MM.1S (cell line): ENCODE data around the gene CA5A.
"Not testable (repeated sequence)": the region's sequence is repeated elsewhere in the genome, so short reads cannot be mapped to it uniquely, and the experiment has no call there.

ENCODE experiments used
- DNase-seq: peaks from one replicate; pipeline ENCODE4 v3.0.0-alpha.2; 2015
- H2AFZ ChIP-seq: fragments of 300-600 bp; sonication (generic); 2 replicates; pipeline ENCODE4 v1.6.0; 2016; ENCODE audit warnings: antibody characterized with exemption, low read length
- H3F3A ChIP-seq: fragments of 300-600 bp; sonication (generic); 2 replicates; pipeline ENCODE4 v1.6.1; 2016; ENCODE audit warnings: mild to moderate bottlenecking, antibody characterized with exemption, low read length, moderate library complexity, mixed read lengths; ENCODE audit not compliant: insufficient read depth
- H3K27ac ChIP-seq: fragments of 300-600 bp; sonication (generic); 2 replicates; pipeline ENCODE4 v1.5.1; 2016; ENCODE audit warnings: mild to moderate bottlenecking, low read length
- H3K27me3 ChIP-seq: fragments of 300-600 bp; sonication (generic); replicated peaks from 2 replicates; pipeline ENCODE4 v1.6.0; 2016; ENCODE audit warnings: low read length; ENCODE audit not compliant: insufficient read depth
- H3K36me3 ChIP-seq: fragments of 300-600 bp; sonication (generic); replicated peaks from 2 replicates; pipeline ENCODE4 v1.6.1; 2016; ENCODE audit warnings: mild to moderate bottlenecking, low read length, mixed read lengths; ENCODE audit not compliant: insufficient read depth
- H3K4me1 ChIP-seq: fragments of 300-600 bp; sonication (generic); 2 replicates; pipeline ENCODE4 v1.6.1; 2016; ENCODE audit warnings: low read length, mixed read lengths
- H3K4me2 ChIP-seq: fragments of 300-600 bp; sonication (generic); 2 replicates; pipeline ENCODE4 v1.6.0; 2016; ENCODE audit warnings: low read depth, low read length
- H3K4me3 ChIP-seq: fragments of 300-600 bp; sonication (generic); 2 replicates; pipeline ENCODE4 v1.5.1; 2016; ENCODE audit warnings: low read length, mixed read lengths
- H3K79me2 ChIP-seq: fragments of 300-600 bp; sonication (generic); 2 replicates; pipeline ENCODE4 v1.6.1; 2016; ENCODE audit warnings: mixed run types, low read length, mixed read lengths
- H3K9ac ChIP-seq: fragments of 300-600 bp; sonication (generic); 2 replicates; pipeline ENCODE4 v1.6.1; 2016; ENCODE audit warnings: low read length, mixed read lengths
- H3K9me2 ChIP-seq: fragments of 300-600 bp; sonication (generic); replicated peaks from 2 replicates; pipeline ENCODE4 v1.6.1; 2016; ENCODE audit warnings: mild to moderate bottlenecking, low read length, mixed read lengths; ENCODE audit not compliant: insufficient read depth
- H3K9me3 ChIP-seq: fragments of 300-600 bp; sonication (generic); replicated peaks from 2 replicates; pipeline ENCODE4 v1.6.1; 2016; ENCODE audit warnings: mild to moderate bottlenecking, low read length, mixed read lengths; ENCODE audit not compliant: insufficient read depth
- H4K20me1 ChIP-seq: fragments of 300-600 bp; sonication (generic); 2 replicates; pipeline ENCODE4 v1.6.1; 2016; ENCODE audit warnings: mild to moderate bottlenecking, low read length, moderate library complexity, mixed read lengths; ENCODE audit not compliant: insufficient read depth
- CTCF ChIP-seq: fragments of 300-600 bp; sonication (generic); IDR thresholded peaks from 2 replicates; pipeline ENCODE4 v1.5.1; 2016; ENCODE audit warnings: antibody characterized with exemption, low read length, mixed read lengths
- EZH2 ChIP-seq: fragments of 300-600 bp; sonication (generic); optimal IDR thresholded peaks from 2 replicates; pipeline ENCODE3; 2017; ENCODE audit warnings: low read depth, mild to moderate bottlenecking, antibody characterized with exemption, low read length, mixed read lengths
- EZH2phosphoT487 ChIP-seq: fragments of 300-600 bp; sonication (generic); IDR thresholded peaks from 2 replicates; pipeline ENCODE4 v1.6.1; 2018; ENCODE audit warnings: antibody characterized with exemption, low read length

The CA5A gene

GRCh38 chr16:87891764-87892163, 44.6 kb downstream of the CA5A start:
- H3K9me3 ChIP-seq, result no peaks in the 10 kb centered on the region
- no peaks in the 10 kb centered on the region for H3K36me3 ChIP-seq
- no peaks in the 10 kb centered on the region for H3K27me3 ChIP-seq
- no peaks in the 10 kb centered on the region for H3K4me1 ChIP-seq
- H3K79me2 ChIP-seq, result no peaks in the 10 kb centered on the region
- no peaks in the 10 kb centered on the region for H4K20me1 ChIP-seq
- H2AFZ ChIP-seq, result no peak overlapping the region
- H3K9ac ChIP-seq, result no peak overlapping the region
- H3F3A ChIP-seq, result no peaks in the 10 kb centered on the region
- no peak overlapping the region for H3K27ac ChIP-seq
- no peak overlapping the region for H3K4me3 ChIP-seq
- no peak overlapping the region for H3K4me2 ChIP-seq
- no peaks in the 10 kb centered on the region for H3K9me2 ChIP-seq
- no peak for DNase-seq
- TF ChIP-seq EZH2 (no peak), EZH2phosphoT487 (no peak), CTCF (no peak)

GRCh38 chr16:87889762-87890161, 46.6 kb downstream of the CA5A start:
- H3K9me3 ChIP-seq, H3K27me3 ChIP-seq, H3K79me2 ChIP-seq, H3F3A ChIP-seq, H2AFZ ChIP-seq, H3K9ac ChIP-seq, H3K4me1 ChIP-seq, H4K20me1 ChIP-seq, H3K36me3 ChIP-seq, H3K27ac ChIP-seq, H3K4me3 ChIP-seq, H3K9me2 ChIP-seq, H3K4me2 ChIP-seq, DNase-seq: not testable (repeated sequence)

- not testable (repeated sequence) for H3F3A ChIP-seq, H3K79me2 ChIP-seq, H3K4me2 ChIP-seq, H3K9ac ChIP-seq, H4K20me1 ChIP-seq, H3K27me3 ChIP-seq, H3K9me2 ChIP-seq, H3K27ac ChIP-seq, H3K36me3 ChIP-seq, H3K4me1 ChIP-seq, H3K9me3 ChIP-seq, H2AFZ ChIP-seq, H3K4me3 ChIP-seq, DNase-seq
Observed at GRCh38 chr16:87888346-87888745, 48.0 kb downstream of the CA5A start.

GRCh38 chr16:87887931-87888330, 48.4 kb downstream of the CA5A start:
- not testable (repeated sequence) for DNase-seq, H3K4me3 ChIP-seq, H3K4me2 ChIP-seq, H4K20me1 ChIP-seq, H3K27me3 ChIP-seq, H2AFZ ChIP-seq, H3K9ac ChIP-seq, H3F3A ChIP-seq, H3K79me2 ChIP-seq, H3K36me3 ChIP-seq, H3K9me3 ChIP-seq, H3K4me1 ChIP-seq, H3K9me2 ChIP-seq, H3K27ac ChIP-seq

- H3K9me2 ChIP-seq, H3F3A ChIP-seq, H4K20me1 ChIP-seq, H3K4me2 ChIP-seq, H3K27ac ChIP-seq, H3K27me3 ChIP-seq, H3K9ac ChIP-seq, DNase-seq, H3K4me1 ChIP-seq, H3K4me3 ChIP-seq, H2AFZ ChIP-seq, H3K79me2 ChIP-seq, H3K36me3 ChIP-seq, H3K9me3 ChIP-seq: not testable (repeated sequence)
Observed at GRCh38 chr16:87885371-87885967, 50.9 kb downstream of the CA5A start.
